ENCODE measurements around the gene RPLP1. TPM values are rescaled to one million over a fixed set of nuclear protein-coding genes. Genes with fewer than 3 reads are reported as not detected.
"Not testable (repeated sequence)": the region's sequence is repeated elsewhere in the genome, so short reads cannot be mapped to it uniquely, and the experiment has no call there.

The RPLP1 gene
- total and polyA plus RNA-seq, 9 of the 15 experiments (the other 6 are each of a cell fraction or from before 2014, with no cell fraction given) = 76.3 to 3,053 (median 847) TPM

DNA sequence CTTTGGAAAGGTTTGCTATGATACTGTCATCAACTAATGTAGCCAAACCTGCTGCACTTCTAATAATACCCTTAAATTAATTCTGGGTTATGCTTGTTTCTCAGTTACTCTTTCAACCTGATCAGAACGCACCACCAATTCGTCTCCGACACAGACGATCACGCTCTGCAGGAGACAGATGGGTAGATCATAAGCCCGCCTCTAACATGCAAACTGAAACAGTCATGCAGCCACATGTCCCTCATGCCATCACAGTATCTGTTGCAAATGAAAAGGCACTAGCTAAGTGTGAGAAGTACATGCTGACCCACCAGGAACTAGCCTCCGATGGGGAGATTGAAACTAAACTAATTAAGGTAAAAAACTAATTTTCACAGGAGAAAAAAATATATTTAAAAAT lies 7.9 kb upstream of the RPLP1 start (continued):
- no peak for TF ChIP-seq EP300 (IDR thresholded peaks at IDR 0.05; ENCODE audit: low read length)

GRCh38 chr15:69446953-69447352 lies 5.7 kb upstream of the RPLP1 start:
- H3K36me3 ChIP-seq (ENCODE audit: control insufficient read depth, insufficient read depth, low read length) = peaks cover 67% of the 10 kb centered on the region
- in situ Hi-C loops (cut with MboI) = no loop called here
- H2AFZ ChIP-seq (ENCODE audit: low read depth, low read length) = no peak overlapping the region
- no peak overlapping the region; a peak in 1 of 4 replicates for H3K9ac ChIP-seq (ENCODE audit: insufficient read depth in 1 of 2, low read depth in 2 of 2, low read length in 2 of 2)
- no peaks in the 10 kb centered on the region for H3K27me3 ChIP-seq (ENCODE audit: control insufficient read depth in 2 of 2, insufficient read depth in 2 of 2, low read length in 2 of 2)
- CTCF ChIA-PET (ENCODE audit: low intra/inter-chr PET ratio) = no interaction called here
- ATAC-seq = no peak
- H3K9me3 ChIP-seq (replicated peaks; ENCODE audit: control insufficient read depth, insufficient read depth, low read depth, low read length) = no peaks in the 10 kb centered on the region
- BruUV-seq (replicated peaks) = no TSS peak
- H3K4me3 ChIP-seq = no peak overlapping the region
- no peaks in the 10 kb centered on the region for H3K9me1 ChIP-seq (ENCODE audit: control insufficient read depth, insufficient read depth, low read length)
- H3K27ac ChIP-seq (ENCODE audit: extremely low read depth, low read depth, low read length) = no peak overlapping the region
- H3K4me2 ChIP-seq (ENCODE audit: insufficient read depth, low read length) = no peak overlapping the region
- H3K79me2 ChIP-seq (ENCODE audit: control insufficient read depth, insufficient read depth, low read length) = peaks cover 10% of the 10 kb centered on the region; the same call in 2 of the 3 replicates
- no peak for DNase-seq (ENCODE audit: extremely low read depth in 1 of 4, low spot score in 3 of 4)
- peaks cover 0 to 4% of the 10 kb centered on the region in 2 experiments; a peak in 1 of 5 replicates for H3K4me1 ChIP-seq (replicated peaks in 1 of 2; ENCODE audit: control insufficient read depth in 2 of 2, insufficient read depth in 2 of 2, low read length in 2 of 2)
- intact Hi-C loops (cut with micrococcal nuclease) = no loop called here
- POLR2A ChIA-PET = interaction anchor here (0.8 to 1.2 kb wide), 2 partner anchors 8 to 29 kb away, joined by 4 read pairs; no protein-coding TSS in a partner anchor
- WGBS (ENCODE audit: insufficient coverage, low coverage, missing lambda C conversion rate) = 95% methylated on average over 2 of the region's 2 CpGs
- H4K20me1 ChIP-seq (replicated peaks; ENCODE audit: control insufficient read depth, insufficient read depth, low read length) = no peaks in the 10 kb centered on the region
- TF ChIP-seq HNRNPLL (IDR thresholded peaks at IDR 0.05; ENCODE audit: low read depth, low read length, poor library complexity, severe bottlenecking) (no peak), HDGF (IDR thresholded peaks at IDR 0.05) (no peak), IFI16 (CRISPR knock-in tag; IDR thresholded peaks at IDR 0.05) (no peak), TCF7 (IDR thresholded peaks at IDR 0.05; ENCODE audit: borderline replicate concordance) (no peak), AFF4 (CRISPR knock-in tag; IDR thresholded peaks at IDR 0.05) (no peak)
- no peak for FAIRE-seq

DNA sequence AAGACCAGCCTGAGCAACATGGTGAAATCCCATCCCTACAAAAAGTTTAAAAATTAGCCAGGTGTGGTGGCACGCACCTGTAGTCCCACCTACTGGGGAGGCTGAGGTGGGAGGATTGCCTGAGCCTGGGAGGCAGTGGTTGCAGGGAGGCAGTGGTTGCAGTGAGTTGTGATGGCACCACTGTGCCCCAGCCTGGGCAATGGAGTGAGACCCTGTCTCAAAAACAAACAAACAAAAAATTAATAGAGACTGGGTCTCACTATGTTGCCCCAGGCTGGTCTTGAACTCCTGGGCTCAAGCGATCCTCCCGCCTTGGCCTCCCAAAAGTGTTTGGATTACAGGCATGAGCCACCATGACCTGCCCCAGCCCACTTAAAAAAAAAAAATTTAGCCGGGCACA lies 2.4 kb upstream of the RPLP1 start:
- 90% methylated on average over 4 of the region's 4 CpGs for WGBS (ENCODE audit: insufficient coverage, low coverage, missing lambda C conversion rate)
- H3K9me3 ChIP-seq (replicated peaks; ENCODE audit: control insufficient read depth, insufficient read depth, low read depth, low read length); H3K27me3 ChIP-seq (ENCODE audit: control insufficient read depth in 2 of 2, insufficient read depth in 2 of 2, low read length in 2 of 2); H3K4me3 ChIP-seq; H3K4me2 ChIP-seq (ENCODE audit: insufficient read depth, low read length); H3K27ac ChIP-seq (ENCODE audit: extremely low read depth, low read depth, low read length); in situ Hi-C loops (cut with MboI); BruUV-seq (replicated peaks); DNase-seq (ENCODE audit: extremely low read depth in 1 of 4, low spot score in 3 of 4); FAIRE-seq; H3K9ac ChIP-seq (ENCODE audit: insufficient read depth in 1 of 2, low read depth in 2 of 2, low read length in 2 of 2); H3K4me1 ChIP-seq (replicated peaks in 1 of 2; ENCODE audit: control insufficient read depth in 2 of 2, insufficient read depth in 2 of 2, low read length in 2 of 2); CTCF ChIA-PET (ENCODE audit: low intra/inter-chr PET ratio); H2AFZ ChIP-seq (ENCODE audit: low read depth, low read length); ATAC-seq; H3K9me1 ChIP-seq (ENCODE audit: control insufficient read depth, insufficient read depth, low read length): not testable (repeated sequence)
- POLR2A ChIA-PET = interaction anchor here (0.8 to 5.9 kb wide), 4 partner anchors 12 to 723 kb away, joined by 3 to 127 read pairs (median 30); no protein-coding TSS in a partner anchor
- intact Hi-C loops (cut with micrococcal nuclease) = loop anchor here (5.0 kb wide), 1 partner anchor 33 kb away; no protein-coding TSS in a partner anchor
- Histone ChIP-seq H3K36me3 (ENCODE audit: control insufficient read depth, insufficient read depth, low read length) (peaks cover 58% of the 10 kb centered on the region), H3K79me2 (ENCODE audit: control insufficient read depth, insufficient read depth, low read length) (peaks cover 41% of the 10 kb centered on the region), H4K20me1 (replicated peaks; ENCODE audit: control insufficient read depth, insufficient read depth, low read length) (peaks cover 23% of the 10 kb centered on the region)

All from K562 (cell line).